LNCaP clone FGC (cell line): Measurements from ENCODE around the gene TRPM3.

ENCODE experiments used
- DNase-seq: peaks from one replicate; pipeline ENCODE4 v3.0.0-alpha.2; 2011; ENCODE audit warnings: low read depth
- H3K4me3 ChIP-seq: 2 replicates; pipeline ENCODE4 v1.5.1; 2011; ENCODE audit warnings: mild to moderate bottlenecking, low read depth, low read length, control low read depth
- TF ChIP-seq, protein P1 (sequence below): IDR thresholded peaks from 2 replicates; pipeline ENCODE4 v1.5.1; 2012; ENCODE audit warnings: mild to moderate bottlenecking; ENCODE audit not compliant: control insufficient read depth, insufficient read depth; ENCODE audit errors: extremely low read depth

TRPM3 gene

DNA sequence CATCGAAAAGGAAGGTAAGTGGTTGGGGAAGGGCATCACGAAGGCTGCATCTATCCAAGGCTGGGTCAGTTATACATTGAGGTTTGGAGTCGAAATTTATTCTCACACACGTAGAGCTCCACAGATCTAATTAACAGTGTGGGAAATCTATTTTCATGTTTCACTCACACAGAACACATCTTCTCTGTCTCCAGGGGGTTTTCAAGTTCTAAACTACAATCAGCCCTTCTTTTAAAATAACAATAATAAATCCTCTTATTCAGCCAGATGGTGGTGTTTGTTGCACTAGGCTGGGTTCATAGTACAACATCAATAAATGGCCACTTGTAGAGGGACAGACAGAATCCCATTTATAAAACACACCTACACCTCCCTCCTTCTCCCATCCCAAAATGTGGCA is 532.4 kb downstream of the TRPM3 start:
- DNase-seq, result no peak
- TF ChIP-seq, protein P1, sequence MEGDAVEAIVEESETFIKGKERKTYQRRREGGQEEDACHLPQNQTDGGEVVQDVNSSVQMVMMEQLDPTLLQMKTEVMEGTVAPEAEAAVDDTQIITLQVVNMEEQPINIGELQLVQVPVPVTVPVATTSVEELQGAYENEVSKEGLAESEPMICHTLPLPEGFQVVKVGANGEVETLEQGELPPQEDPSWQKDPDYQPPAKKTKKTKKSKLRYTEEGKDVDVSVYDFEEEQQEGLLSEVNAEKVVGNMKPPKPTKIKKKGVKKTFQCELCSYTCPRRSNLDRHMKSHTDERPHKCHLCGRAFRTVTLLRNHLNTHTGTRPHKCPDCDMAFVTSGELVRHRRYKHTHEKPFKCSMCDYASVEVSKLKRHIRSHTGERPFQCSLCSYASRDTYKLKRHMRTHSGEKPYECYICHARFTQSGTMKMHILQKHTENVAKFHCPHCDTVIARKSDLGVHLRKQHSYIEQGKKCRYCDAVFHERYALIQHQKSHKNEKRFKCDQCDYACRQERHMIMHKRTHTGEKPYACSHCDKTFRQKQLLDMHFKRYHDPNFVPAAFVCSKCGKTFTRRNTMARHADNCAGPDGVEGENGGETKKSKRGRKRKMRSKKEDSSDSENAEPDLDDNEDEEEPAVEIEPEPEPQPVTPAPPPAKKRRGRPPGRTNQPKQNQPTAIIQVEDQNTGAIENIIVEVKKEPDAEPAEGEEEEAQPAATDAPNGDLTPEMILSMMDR, result no peak
- no peak overlapping the region for H3K4me3 ChIP-seq

DNA sequence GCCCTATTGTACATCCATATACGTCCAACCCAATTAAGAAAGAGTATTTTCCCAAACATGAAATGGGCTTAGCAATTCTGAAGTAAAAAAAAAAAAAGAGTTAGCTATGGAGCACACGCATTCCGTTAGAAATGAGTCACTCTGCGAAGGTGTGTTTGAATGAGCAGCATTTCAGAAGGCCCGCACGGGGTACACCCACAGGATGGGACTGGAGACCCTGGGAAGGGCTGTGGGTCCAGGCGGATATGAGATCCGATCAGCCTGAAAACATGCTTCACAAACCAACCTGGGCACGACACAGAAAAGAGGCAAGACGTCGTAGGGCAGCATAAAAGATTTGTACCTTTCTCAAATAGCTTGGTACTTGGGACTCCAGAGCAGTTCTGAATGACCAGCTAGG is 533.0 kb downstream of the TRPM3 start:
- TF ChIP-seq, protein P1, result no peak
- no peak overlapping the region for H3K4me3 ChIP-seq
- no peak for DNase-seq

DNA sequence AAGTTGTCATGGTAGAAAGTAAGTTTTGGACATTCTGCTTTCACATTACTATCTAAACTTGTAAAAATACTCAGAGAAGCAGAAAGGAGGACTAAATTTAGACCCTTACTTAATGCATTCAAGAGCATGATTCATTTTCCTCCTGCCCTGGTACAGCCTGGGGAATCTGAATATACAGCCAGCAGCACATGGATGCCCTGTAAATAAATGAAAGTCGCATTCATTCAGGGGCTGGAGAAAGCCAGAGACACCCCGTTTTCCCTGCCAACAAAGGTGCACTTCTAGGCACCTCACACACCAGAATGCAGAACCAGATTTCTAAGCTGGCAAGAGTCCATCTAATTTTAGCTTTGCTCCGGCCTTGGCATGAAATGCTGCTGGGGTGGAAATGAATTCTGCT is 534.2 kb downstream of the TRPM3 start:
- TF ChIP-seq, protein P1, result no peak
- DNase-seq, result no peak
- no peak overlapping the region for H3K4me3 ChIP-seq

DNA sequence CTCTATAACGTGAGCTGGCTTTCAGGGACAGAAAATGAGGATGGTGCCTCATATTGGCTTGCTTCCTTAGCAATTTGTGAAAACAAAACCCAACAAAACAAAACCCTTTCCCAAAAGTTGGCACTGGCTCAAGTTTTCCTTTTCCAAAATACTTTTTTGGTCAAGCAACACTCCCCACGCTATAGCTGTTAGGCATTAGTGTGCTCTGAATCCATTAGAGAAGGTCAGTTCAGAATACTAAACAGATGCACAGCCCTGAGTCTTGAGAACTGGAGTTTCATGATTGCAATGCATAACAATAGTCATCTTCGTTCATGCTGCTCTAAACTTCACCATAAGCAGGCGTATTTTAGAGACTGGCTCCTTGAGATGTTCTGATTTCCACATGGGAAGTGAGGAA is 534.9 kb downstream of the TRPM3 start:
- no peak overlapping the region for H3K4me3 ChIP-seq
- TF ChIP-seq, protein P1, result no peak
- DNase-seq, result no peak

DNA sequence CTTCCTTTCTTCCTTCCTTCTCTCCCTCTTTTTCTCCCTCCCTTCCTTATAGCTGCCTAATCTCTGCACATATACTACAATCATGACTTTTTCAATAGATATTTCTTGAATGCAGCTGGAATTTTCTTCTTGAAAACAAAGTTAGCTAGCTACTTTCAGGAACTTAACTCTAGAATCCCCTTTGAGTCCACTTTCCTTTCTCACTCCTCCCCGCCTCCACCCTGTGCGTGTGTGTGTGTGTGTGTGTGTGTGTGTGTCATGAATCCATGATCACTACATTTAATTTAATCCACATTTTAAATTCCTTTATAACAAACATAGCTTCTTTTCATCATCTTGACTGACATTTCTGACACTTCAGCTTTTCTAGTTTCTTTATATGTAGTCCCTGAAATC is 539.5 kb downstream of the TRPM3 start:
- TF ChIP-seq, protein P1, result no peak
- DNase-seq, result no peak
- H3K4me3 ChIP-seq, result no peak overlapping the region

DNA sequence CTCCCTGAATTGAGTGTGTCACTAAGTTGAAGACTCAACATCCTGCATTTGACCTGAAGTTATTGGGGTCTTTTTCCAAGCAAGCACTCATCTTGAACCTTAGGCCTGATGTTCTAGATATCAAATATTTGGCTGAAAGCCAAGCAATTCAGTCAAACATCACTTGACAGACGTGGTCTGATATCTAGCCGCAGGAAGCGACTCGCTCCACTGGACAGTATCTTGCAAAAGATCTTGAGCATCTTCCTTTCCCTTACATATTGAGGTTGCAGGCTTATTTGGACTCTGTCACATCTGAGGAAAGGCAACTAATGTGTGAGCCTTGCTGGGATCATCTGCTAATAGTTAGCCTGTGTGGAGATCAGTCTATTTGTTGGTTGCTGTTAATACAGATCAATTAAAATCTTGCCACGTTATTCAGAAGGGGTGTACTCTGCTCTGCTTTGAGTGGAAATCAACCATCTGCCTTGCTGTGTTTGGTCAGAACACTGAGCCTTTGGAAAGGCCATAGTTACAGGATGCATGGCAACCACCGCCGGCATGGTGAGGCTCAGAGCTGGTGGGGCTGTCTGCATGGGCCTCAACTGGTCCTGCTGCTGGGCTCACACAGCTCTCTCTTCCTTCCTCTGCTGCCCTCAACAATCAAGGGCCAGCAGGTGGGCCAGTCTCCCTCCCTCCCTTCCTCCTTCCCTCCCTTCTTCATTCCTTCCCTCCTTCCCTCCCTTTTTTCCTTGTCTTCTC is 540.0 kb downstream of the TRPM3 start:
- no peak for DNase-seq
- TF ChIP-seq, protein P1, result no peak
- no peak overlapping the region for H3K4me3 ChIP-seq
